ENCODE measurements around the gene TNFAIP8L1.

Gene TNFAIP8L1

GRCh38 chr19:4609878-4610511, 29.3 kb upstream of the TNFAIP8L1 start:
- Histone ChIP-seq H3K23ac (ENCODE audit: low read depth, low read length, poor library complexity) (no peak overlapping the region), H3K9ac (ENCODE audit: low read depth, low read length, poor library complexity) (no peak overlapping the region), H4K91ac (ENCODE audit: low read depth, low read length, poor library complexity) (no peak overlapping the region), H3K27ac (replicated peaks; ENCODE audit: low read length) (no peak overlapping the region), H2BK12ac (ENCODE audit: low read length) (no peak overlapping the region), H2AFZ (ENCODE audit: low read length) (peak overlapping the region; percentile 90), H2BK120ac (ENCODE audit: low read depth, low read length) (no peak overlapping the region), H2AK5ac (ENCODE audit: low read depth, low read length) (no peak overlapping the region), H3K4ac (ENCODE audit: low read length) (no peak overlapping the region), H4K8ac (ENCODE audit: low read depth, low read length) (no peak overlapping the region), H3K4me2 (ENCODE audit: insufficient read depth, low read length, poor library complexity, severe bottlenecking) (no peak overlapping the region), H2BK15ac (ENCODE audit: low read length) (peak overlapping the region; percentile 77), H3K27me3 (ENCODE audit: control insufficient read depth in 3 of 3, insufficient read depth in 3 of 3, low read depth in 1 of 3, low read length in 3 of 3) (no peaks in the 10 kb centered on the region), H3K9me3 (replicated peaks in 1 of 2; ENCODE audit: control insufficient read depth in 2 of 2, insufficient read depth in 1 of 2, low read depth in 1 of 2, low read length in 2 of 2) (peaks cover 0 to 3% of the 10 kb centered on the region in 2 donors), H3K4me1 (ENCODE audit: control insufficient read depth in 2 of 2, insufficient read depth in 1 of 2, low read depth in 1 of 2, low read length in 2 of 2) (peaks cover 5 to 7% of the 10 kb centered on the region in 2 donors), H3K36me3 (replicated peaks in 1 of 2; ENCODE audit: control insufficient read depth in 2 of 2, insufficient read depth in 2 of 2, low read length in 2 of 2) (no peaks in the 10 kb centered on the region), H3K79me1 (ENCODE audit: low read depth, low read length) (no peaks in the 10 kb centered on the region), H3K18ac (ENCODE audit: low read length) (peak overlapping the region; percentile 67), H3K14ac (ENCODE audit: low read length) (no peak overlapping the region), H3K4me3 (ENCODE audit: low read length in 2 of 2) (no peak overlapping the region), H2BK5ac (ENCODE audit: low read length) (no peak overlapping the region)
- no CpG with 5 or more reads among the region's 15 CpGs for WGBS, 2 donors (ENCODE audit: extremely low coverage in 2 of 2, insufficient read length in 2 of 2, insufficient replicate concordance in 1 of 2)
- no peak for DNase-seq (ENCODE audit: low spot score)

GRCh38 chr19:4613254-4613751, 26.0 kb upstream of the TNFAIP8L1 start:
- H3K27me3 ChIP-seq (ENCODE audit: control insufficient read depth in 3 of 3, insufficient read depth in 3 of 3, low read depth in 1 of 3, low read length in 3 of 3), result no peaks in the 10 kb centered on the region
- no peak overlapping the region for H3K4me2 ChIP-seq (ENCODE audit: insufficient read depth, low read length, poor library complexity, severe bottlenecking)
- H4K8ac ChIP-seq (ENCODE audit: low read depth, low read length), result no peak overlapping the region
- H3K18ac ChIP-seq (ENCODE audit: low read length), result no peak overlapping the region
- no peaks in the 10 kb centered on the region for H3K36me3 ChIP-seq (replicated peaks in 1 of 2; ENCODE audit: control insufficient read depth in 2 of 2, insufficient read depth in 2 of 2, low read length in 2 of 2)
- H2AFZ ChIP-seq (ENCODE audit: low read length), result no peak overlapping the region
- H3K14ac ChIP-seq (ENCODE audit: low read length), result no peak overlapping the region
- no peak overlapping the region for H3K27ac ChIP-seq (replicated peaks; ENCODE audit: low read length)
- no peak overlapping the region for H2AK5ac ChIP-seq (ENCODE audit: low read depth, low read length)
- peaks cover 1 to 3% of the 10 kb centered on the region in 2 donors for H3K9me3 ChIP-seq (replicated peaks in 1 of 2; ENCODE audit: control insufficient read depth in 2 of 2, insufficient read depth in 1 of 2, low read depth in 1 of 2, low read length in 2 of 2)
- H2BK5ac ChIP-seq (ENCODE audit: low read length), result no peak overlapping the region
- H3K79me1 ChIP-seq (ENCODE audit: low read depth, low read length), result no peaks in the 10 kb centered on the region
- H2BK12ac ChIP-seq (ENCODE audit: low read length), result no peak overlapping the region
- no peak overlapping the region for H3K4ac ChIP-seq (ENCODE audit: low read length)
- no peak overlapping the region for H2BK15ac ChIP-seq (ENCODE audit: low read length)
- H3K4me3 ChIP-seq (ENCODE audit: low read length in 2 of 2), result no peak overlapping the region
- no peak overlapping the region for H3K23ac ChIP-seq (ENCODE audit: low read depth, low read length, poor library complexity)
- peaks cover 3% of the 10 kb centered on the region in 2 donors for H3K4me1 ChIP-seq (ENCODE audit: control insufficient read depth in 2 of 2, insufficient read depth in 1 of 2, low read depth in 1 of 2, low read length in 2 of 2)
- no peak overlapping the region for H3K9ac ChIP-seq (ENCODE audit: low read depth, low read length, poor library complexity)
- no peak for DNase-seq (ENCODE audit: low spot score)
- H4K91ac ChIP-seq (ENCODE audit: low read depth, low read length, poor library complexity), result no peak overlapping the region
- no CpG with 5 or more reads among the region's 8 CpGs for WGBS, 2 donors (ENCODE audit: extremely low coverage in 2 of 2, insufficient read length in 2 of 2, insufficient replicate concordance in 1 of 2)
- H2BK120ac ChIP-seq (ENCODE audit: low read depth, low read length), result no peak overlapping the region

- Histone ChIP-seq H2AFZ (ENCODE audit: low read length) (no peak overlapping the region), H3K36me3 (replicated peaks in 1 of 2; ENCODE audit: control insufficient read depth in 2 of 2, insufficient read depth in 2 of 2, low read length in 2 of 2) (no peaks in the 10 kb centered on the region), H2BK120ac (ENCODE audit: low read depth, low read length) (no peak overlapping the region), H2BK15ac (ENCODE audit: low read length) (peak overlapping the region; percentile 33), H2AK5ac (ENCODE audit: low read depth, low read length) (peak overlapping the region; percentile 88), H3K4me2 (ENCODE audit: insufficient read depth, low read length, poor library complexity, severe bottlenecking) (no peak overlapping the region), H3K27me3 (ENCODE audit: control insufficient read depth in 3 of 3, insufficient read depth in 3 of 3, low read depth in 1 of 3, low read length in 3 of 3) (no peaks in the 10 kb centered on the region), H3K9ac (ENCODE audit: low read depth, low read length, poor library complexity) (peak overlapping the region; percentile 70), H3K4me3 (ENCODE audit: low read length in 2 of 2) (no peak overlapping the region), H4K8ac (ENCODE audit: low read depth, low read length) (no peak overlapping the region), H3K27ac (replicated peaks; ENCODE audit: low read length) (no peak overlapping the region), H3K79me1 (ENCODE audit: low read depth, low read length) (no peaks in the 10 kb centered on the region), H3K4me1 (ENCODE audit: control insufficient read depth in 2 of 2, insufficient read depth in 1 of 2, low read depth in 1 of 2, low read length in 2 of 2) (peaks cover 9 to 20% of the 10 kb centered on the region in 2 donors), H2BK5ac (ENCODE audit: low read length) (peak overlapping the region; percentile 19), H3K18ac (ENCODE audit: low read length) (peak overlapping the region; percentile 64), H3K14ac (ENCODE audit: low read length) (no peak overlapping the region), H2BK12ac (ENCODE audit: low read length) (no peak overlapping the region), H3K23ac (ENCODE audit: low read depth, low read length, poor library complexity) (no peak overlapping the region), H4K91ac (ENCODE audit: low read depth, low read length, poor library complexity) (no peak overlapping the region), H3K9me3 (replicated peaks in 1 of 2; ENCODE audit: control insufficient read depth in 2 of 2, insufficient read depth in 1 of 2, low read depth in 1 of 2, low read length in 2 of 2) (peaks cover 1 to 3% of the 10 kb centered on the region in 2 donors), H3K4ac (ENCODE audit: low read length) (no peak overlapping the region)
- no peak for DNase-seq (ENCODE audit: low spot score)
- no CpG with 5 or more reads among the region's 6 CpGs for WGBS, 2 donors (ENCODE audit: extremely low coverage in 2 of 2, insufficient read length in 2 of 2, insufficient replicate concordance in 1 of 2)
Observed at GRCh38 chr19:4618019-4618418, 21.3 kb upstream of the TNFAIP8L1 start.

GRCh38 chr19:4619668-4620294, 19.5 kb upstream of the TNFAIP8L1 start:
- Histone ChIP-seq H2AK5ac (ENCODE audit: low read depth, low read length) (no peak overlapping the region), H3K4me1 (ENCODE audit: control insufficient read depth in 2 of 2, insufficient read depth in 1 of 2, low read depth in 1 of 2, low read length in 2 of 2) (peaks cover 9 to 22% of the 10 kb centered on the region in 2 donors)
- WGBS, 2 donors (ENCODE audit: extremely low coverage in 2 of 2, insufficient read length in 2 of 2, insufficient replicate concordance in 1 of 2), result no CpG with 5 or more reads among the region's 17 CpGs

More at GRCh38 chr19:4619668-4620294, 19.5 kb upstream of the TNFAIP8L1 start:
- H3K4ac ChIP-seq (ENCODE audit: low read length), result no peak overlapping the region
- no peak overlapping the region for H4K91ac ChIP-seq (ENCODE audit: low read depth, low read length, poor library complexity)
- no peak overlapping the region for H4K8ac ChIP-seq (ENCODE audit: low read depth, low read length)
- H3K4me3 ChIP-seq (ENCODE audit: low read length in 2 of 2), result no peak overlapping the region
- no peaks in the 10 kb centered on the region for H3K36me3 ChIP-seq (replicated peaks in 1 of 2; ENCODE audit: control insufficient read depth in 2 of 2, insufficient read depth in 2 of 2, low read length in 2 of 2)
- no peak overlapping the region for H2AFZ ChIP-seq (ENCODE audit: low read length)
- H3K79me1 ChIP-seq (ENCODE audit: low read depth, low read length), result no peaks in the 10 kb centered on the region
- no peak for DNase-seq (ENCODE audit: low spot score)
- no peak overlapping the region for H2BK120ac ChIP-seq (ENCODE audit: low read depth, low read length)
- peak overlapping the region; percentile 61 for H3K18ac ChIP-seq (ENCODE audit: low read length)
- H3K23ac ChIP-seq (ENCODE audit: low read depth, low read length, poor library complexity), result no peak overlapping the region
- peak overlapping the region; percentile 1 for H2BK12ac ChIP-seq (ENCODE audit: low read length)
- no peak overlapping the region for H3K27ac ChIP-seq (replicated peaks; ENCODE audit: low read length)
- no peak overlapping the region for H2BK5ac ChIP-seq (ENCODE audit: low read length)
- no peak overlapping the region for H3K9ac ChIP-seq (ENCODE audit: low read depth, low read length, poor library complexity)
- peaks cover 0 to 1% of the 10 kb centered on the region in 2 donors for H3K9me3 ChIP-seq (replicated peaks in 1 of 2; ENCODE audit: control insufficient read depth in 2 of 2, insufficient read depth in 1 of 2, low read depth in 1 of 2, low read length in 2 of 2)
- no peak overlapping the region for H3K14ac ChIP-seq (ENCODE audit: low read length)
- no peak overlapping the region for H3K4me2 ChIP-seq (ENCODE audit: insufficient read depth, low read length, poor library complexity, severe bottlenecking)
- no peak overlapping the region for H2BK15ac ChIP-seq (ENCODE audit: low read length)
- no peaks in the 10 kb centered on the region for H3K27me3 ChIP-seq (ENCODE audit: control insufficient read depth in 3 of 3, insufficient read depth in 3 of 3, low read depth in 1 of 3, low read length in 3 of 3)

All from neuronal stem cell (in vitro differentiated cells).